Stimulated activated memory B cell treated with anti-CD40 and anti-IgM and Interleukin-4, amounts not matched to agents 10 μg/mL and 1 μg/mL and 100 μg/mL, for 72 hours (primary cell): ENCODE measurements around the gene SERPINB4.

ENCODE experiments used
- ATAC-seq: fragments of 150-1000 bp; cut with Tn5 transposase; 2 replicates; pipeline ENCODE4 v1.10.0; 2021
- H3K27ac Mint-ChIP-seq: one replicate; pipeline ENCODE4 v1.8.0; 2022; ENCODE audit warnings: mild to moderate bottlenecking, mixed read lengths
- H3K27me3 Mint-ChIP-seq: one replicate; pipeline ENCODE4 v1.8.0; 2022; ENCODE audit warnings: mixed read lengths
- H3K36me3 Mint-ChIP-seq: one replicate; pipeline ENCODE4 v1.8.0; 2022; ENCODE audit warnings: mixed read lengths
- H3K4me1 Mint-ChIP-seq: one replicate; pipeline ENCODE4 v1.8.0; 2022; ENCODE audit warnings: mixed read lengths
- H3K4me3 Mint-ChIP-seq: one replicate; pipeline ENCODE4 v1.8.0; 2022; ENCODE audit warnings: mild to moderate bottlenecking, moderate library complexity, mixed read lengths
- H3K9me3 Mint-ChIP-seq: one replicate; pipeline ENCODE4 v1.8.0; 2022; ENCODE audit warnings: mixed read lengths

SERPINB4 gene

DNA sequence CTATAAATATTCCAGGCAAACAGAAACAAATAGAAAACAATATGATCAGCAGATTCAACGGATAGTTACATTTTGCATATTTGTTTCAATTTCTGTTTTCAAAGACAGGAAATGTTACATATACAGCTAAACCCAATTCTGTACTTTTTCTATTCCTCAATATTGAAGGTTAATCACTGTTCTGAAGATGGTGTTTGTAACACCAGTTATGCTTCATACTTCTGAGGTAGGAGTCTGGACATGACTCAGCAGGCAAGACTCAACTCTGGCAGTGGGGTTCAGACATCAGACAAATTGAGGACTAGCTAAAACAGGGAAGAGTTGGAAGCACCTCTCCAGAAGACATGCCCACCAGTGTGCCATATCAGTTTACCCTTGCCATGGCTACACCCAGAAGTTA, 40.3 kb downstream of the SERPINB4 start:
- Mint-ChIP-seq H3K36me3 (no peaks in the 10 kb centered on the region), H3K9me3 (no peaks in the 10 kb centered on the region), H3K27me3 (no peaks in the 10 kb centered on the region), H3K27ac (no peak overlapping the region), H3K4me1 (no peaks in the 10 kb centered on the region), H3K4me3 (no peak overlapping the region)
- ATAC-seq = peak; percentile 61

DNA sequence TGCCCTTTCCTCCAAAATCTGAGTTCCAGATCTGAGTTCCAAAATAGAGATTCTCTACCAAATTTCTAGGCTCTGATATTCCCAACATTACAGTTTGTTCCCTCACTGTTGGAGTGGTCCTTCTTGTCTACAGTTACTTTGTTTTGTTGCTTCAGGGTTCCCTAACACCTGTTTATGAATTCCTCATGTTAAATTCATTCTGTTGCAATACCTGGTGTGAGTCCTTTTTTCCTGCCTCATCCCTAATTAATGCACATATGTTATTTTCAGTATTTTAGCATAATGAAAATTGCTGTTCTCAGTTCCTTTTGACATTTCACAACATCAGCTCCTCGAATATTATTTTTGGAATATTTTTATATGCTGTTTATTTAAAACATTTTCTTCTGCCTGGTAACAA, 40.7 kb downstream of the SERPINB4 start:
- H3K9me3 Mint-ChIP-seq = no peaks in the 10 kb centered on the region
- no peaks in the 10 kb centered on the region for H3K36me3 Mint-ChIP-seq
- no peak overlapping the region for H3K4me3 Mint-ChIP-seq
- H3K27ac Mint-ChIP-seq = no peak overlapping the region
- H3K27me3 Mint-ChIP-seq = no peaks in the 10 kb centered on the region
- no peaks in the 10 kb centered on the region for H3K4me1 Mint-ChIP-seq
- no peak for ATAC-seq

DNA sequence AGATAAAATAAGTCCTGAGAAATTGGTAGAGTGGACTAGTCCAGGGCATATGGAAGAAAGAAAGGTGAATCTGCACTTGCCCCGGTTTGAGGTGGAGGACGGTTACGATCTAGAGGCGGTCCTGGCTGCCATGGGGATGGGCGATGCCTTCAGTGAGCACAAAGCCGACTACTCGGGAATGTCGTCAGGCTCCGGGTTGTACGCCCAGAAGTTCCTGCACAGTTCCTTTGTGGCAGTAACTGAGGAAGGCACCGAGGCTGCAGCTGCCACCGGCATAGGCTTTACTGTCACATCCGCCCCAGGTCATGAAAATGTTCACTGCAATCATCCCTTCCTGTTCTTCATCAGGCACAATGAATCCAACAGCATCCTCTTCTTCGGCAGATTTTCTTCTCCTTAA, 47.1 kb downstream of the SERPINB4 start:
- H3K27ac Mint-ChIP-seq = no peak overlapping the region
- H3K4me1 Mint-ChIP-seq = no peaks in the 10 kb centered on the region
- H3K9me3 Mint-ChIP-seq = no peaks in the 10 kb centered on the region
- H3K36me3 Mint-ChIP-seq = no peaks in the 10 kb centered on the region
- ATAC-seq = no peak
- H3K4me3 Mint-ChIP-seq = no peak overlapping the region
- H3K27me3 Mint-ChIP-seq = no peaks in the 10 kb centered on the region

DNA sequence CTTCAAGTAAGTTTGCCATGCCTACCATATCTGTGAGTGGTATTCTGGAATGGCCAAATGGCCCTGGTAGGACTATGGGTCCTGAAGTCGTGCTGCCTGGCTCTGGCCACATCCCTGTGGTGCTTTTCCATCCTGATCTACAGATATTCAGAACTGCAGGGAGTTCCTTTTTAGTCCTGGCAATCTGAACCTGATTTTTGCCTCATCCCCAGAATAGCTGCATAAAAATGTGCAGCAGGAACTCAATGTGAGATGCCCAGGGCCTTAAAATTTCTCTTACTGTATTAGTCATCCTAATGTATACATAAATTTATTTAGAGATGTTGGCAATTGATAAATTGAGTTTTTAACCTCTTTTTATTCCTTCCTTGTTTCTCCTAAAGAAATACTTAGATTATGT, 51.6 kb downstream of the SERPINB4 start:
- Mint-ChIP-seq H3K27ac (no peak overlapping the region), H3K4me3 (no peak overlapping the region), H3K9me3 (no peaks in the 10 kb centered on the region), H3K4me1 (no peaks in the 10 kb centered on the region), H3K27me3 (no peaks in the 10 kb centered on the region), H3K36me3 (no peaks in the 10 kb centered on the region)
- ATAC-seq = no peak

GRCh38 chr18:63591725-63592124, 52.3 kb downstream of the SERPINB4 start:
- Mint-ChIP-seq H3K36me3 (no peaks in the 10 kb centered on the region), H3K27ac (no peak overlapping the region), H3K4me1 (no peaks in the 10 kb centered on the region), H3K4me3 (no peak overlapping the region), H3K27me3 (no peaks in the 10 kb centered on the region), H3K9me3 (no peaks in the 10 kb centered on the region)
- ATAC-seq = no peak

DNA sequence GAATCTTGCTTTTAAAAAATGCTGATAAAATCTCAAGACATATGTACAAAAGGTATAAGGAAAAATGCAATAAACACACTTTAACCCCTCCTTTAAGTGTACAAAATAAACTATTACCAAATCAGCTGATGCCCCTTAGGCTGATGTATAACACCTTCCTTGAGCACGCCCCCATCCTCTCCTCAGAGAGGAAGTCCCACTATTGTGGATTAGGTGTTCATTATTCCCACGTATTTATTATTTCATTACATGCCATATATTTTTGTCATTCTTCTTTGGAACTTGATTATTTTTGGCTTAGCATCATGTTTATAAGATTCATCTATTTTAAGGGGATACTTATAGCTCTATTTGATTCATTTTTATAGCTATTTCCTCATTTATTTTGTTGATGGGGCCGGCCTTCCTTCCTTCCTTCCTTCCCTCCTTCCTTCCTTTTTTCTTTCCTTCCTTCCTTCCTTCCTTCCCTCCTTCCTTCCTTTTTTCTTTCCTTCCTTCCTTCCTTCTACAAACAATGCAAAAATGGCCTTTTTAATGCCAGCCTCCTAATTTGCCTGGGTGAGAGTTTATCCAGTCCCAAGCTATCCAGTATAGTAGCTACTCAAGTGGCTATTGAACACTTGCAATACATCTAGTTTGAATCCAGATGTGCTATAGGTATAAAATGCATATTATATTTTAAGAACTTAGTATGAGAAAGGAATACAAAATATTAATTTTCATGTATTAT, 52.9 kb downstream of the SERPINB4 start:
- H3K36me3 Mint-ChIP-seq = no peaks in the 10 kb centered on the region
- no peaks in the 10 kb centered on the region for H3K9me3 Mint-ChIP-seq
- ATAC-seq = no peak
- no peak overlapping the region for H3K27ac Mint-ChIP-seq
- H3K4me1 Mint-ChIP-seq = no peaks in the 10 kb centered on the region
- H3K27me3 Mint-ChIP-seq = peaks cover under 1% of the 10 kb centered on the region
- no peak overlapping the region for H3K4me3 Mint-ChIP-seq

DNA sequence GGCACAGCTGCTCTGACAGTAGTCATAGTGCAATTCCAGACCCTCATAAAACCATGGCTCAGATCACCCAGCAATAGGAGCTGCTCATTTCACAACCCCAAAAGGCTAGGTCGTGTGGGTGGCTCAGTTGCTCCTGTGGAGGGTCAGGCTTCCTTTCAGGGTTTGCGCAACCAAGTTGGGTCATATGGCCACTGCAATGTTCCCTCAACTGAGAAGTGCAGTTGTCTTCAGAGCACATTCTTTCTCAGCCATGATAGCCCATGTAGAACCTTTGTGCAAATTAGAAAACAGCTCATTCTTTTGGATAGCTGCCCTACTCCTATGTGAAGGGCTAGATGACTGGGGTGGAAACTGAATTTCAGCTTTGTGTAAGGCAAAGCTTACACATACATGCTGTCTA, 53.7 kb downstream of the SERPINB4 start:
- ATAC-seq = no peak
- Mint-ChIP-seq H3K27ac (no peak overlapping the region), H3K36me3 (no peaks in the 10 kb centered on the region), H3K4me1 (no peaks in the 10 kb centered on the region), H3K4me3 (no peak overlapping the region), H3K27me3 (peaks cover 8% of the 10 kb centered on the region), H3K9me3 (no peaks in the 10 kb centered on the region)

- H3K36me3 Mint-ChIP-seq = no peaks in the 10 kb centered on the region
- no peaks in the 10 kb centered on the region for H3K4me1 Mint-ChIP-seq
- no peak overlapping the region for H3K4me3 Mint-ChIP-seq
- H3K27ac Mint-ChIP-seq = no peak overlapping the region
- no peaks in the 10 kb centered on the region for H3K9me3 Mint-ChIP-seq
- peaks cover 21% of the 10 kb centered on the region for H3K27me3 Mint-ChIP-seq
- ATAC-seq = no peak
Observed at GRCh38 chr18:63588909-63589308, 55.1 kb downstream of the SERPINB4 start.
